Measurements from ENCODE around the gene KIF4A.

Gene KIF4A

GRCh38 chrX:70436343-70436742, 146.4 kb downstream of the KIF4A start:
- in situ Hi-C loops (cut with MboI; ENCODE audit: low sequenced_read_pairs), result no loop called here

- in situ Hi-C loops (cut with MboI; ENCODE audit: low sequenced_read_pairs), result no loop called here
These were observed 147.1 kb downstream of the KIF4A start for GRCh38 chrX:70437011-70437410.

- in situ Hi-C loops (cut with MboI; ENCODE audit: low sequenced_read_pairs), result no loop called here
These were observed 148.2 kb downstream of the KIF4A start for GRCh38 chrX:70437921-70438665.

- in situ Hi-C loops (cut with MboI; ENCODE audit: low sequenced_read_pairs), result no loop called here
These were observed 149.1 kb downstream of the KIF4A start for GRCh38 chrX:70439016-70439415.

GRCh38 chrX:70442224-70442623, 152.3 kb downstream of the KIF4A start:
- in situ Hi-C loops (cut with MboI; ENCODE audit: low sequenced_read_pairs), result no loop called here

- in situ Hi-C loops (cut with MboI; ENCODE audit: low sequenced_read_pairs), result no loop called here
These were observed 154.5 kb downstream of the KIF4A start, which contains the start of gene DLG3 for GRCh38 chrX:70444326-70444945. Gene DLG3 (plus strand): TSS chrX:70444835. CDS start chrX:70445202, 367 bp downstream.

GRCh38 chrX:70444946-70445656, 155.2 kb downstream of the KIF4A start:
- in situ Hi-C loops (cut with MboI; ENCODE audit: low sequenced_read_pairs), result no loop called here

GRCh38 chrX:70445951-70446350, 156.0 kb downstream of the KIF4A start:
- in situ Hi-C loops (cut with MboI; ENCODE audit: low sequenced_read_pairs), result no loop called here

- in situ Hi-C loops (cut with MboI; ENCODE audit: low sequenced_read_pairs), result no loop called here
These were observed 156.8 kb downstream of the KIF4A start for GRCh38 chrX:70446380-70447350.

- in situ Hi-C loops (cut with MboI; ENCODE audit: low sequenced_read_pairs), result no loop called here
These were observed 159.6 kb downstream of the KIF4A start for GRCh38 chrX:70449457-70449966.

- in situ Hi-C loops (cut with MboI; ENCODE audit: low sequenced_read_pairs), result no loop called here
These were observed 162.3 kb downstream of the KIF4A start for GRCh38 chrX:70452143-70452733.

GRCh38 chrX:70453024-70453618, 163.2 kb downstream of the KIF4A start:
- in situ Hi-C loops (cut with MboI; ENCODE audit: low sequenced_read_pairs), result no loop called here

- in situ Hi-C loops (cut with MboI; ENCODE audit: low sequenced_read_pairs), result no loop called here
These were observed 164.8 kb downstream of the KIF4A start for GRCh38 chrX:70454441-70455365.

GRCh38 chrX:70455366-70456202, 165.7 kb downstream of the KIF4A start:
- in situ Hi-C loops (cut with MboI; ENCODE audit: low sequenced_read_pairs), result no loop called here

GRCh38 chrX:70456256-70456655, 166.4 kb downstream of the KIF4A start:
- in situ Hi-C loops (cut with MboI; ENCODE audit: low sequenced_read_pairs), result no loop called here

GRCh38 chrX:70461026-70461425, 171.1 kb downstream of the KIF4A start:
- in situ Hi-C loops (cut with MboI; ENCODE audit: low sequenced_read_pairs), result no loop called here

GRCh38 chrX:70464051-70464450, 174.1 kb downstream of the KIF4A start:
- in situ Hi-C loops (cut with MboI; ENCODE audit: low sequenced_read_pairs), result no loop called here

- in situ Hi-C loops (cut with MboI; ENCODE audit: low sequenced_read_pairs), result no loop called here
These were observed 177.1 kb downstream of the KIF4A start for GRCh38 chrX:70466968-70467367.

All from HL-60/S4 (cell line).